GM12878 (cell line): Measurements from ENCODE around the gene SON.

Source experiments
- CBX5 ChIP-seq: sonication (generic); IDR thresholded peaks from 2 replicates; pipeline ENCODE4 v1.6.1; 2016; ENCODE audit warnings: low read depth, moderate library complexity, mild to moderate bottlenecking, inconsistent platforms
- CREM ChIP-seq: IDR thresholded peaks from 2 replicates; pipeline ENCODE4 v1.6.1; 2014; ENCODE audit warnings: antibody characterized with exemption, low read depth
- EED ChIP-seq: sonication (generic); IDR thresholded peaks from 2 replicates; pipeline ENCODE4 v1.6.1; 2016; ENCODE audit warnings: antibody characterized with exemption, low read depth
- EZH2 ChIP-seq: IDR thresholded peaks from 2 replicates; pipeline ENCODE4 v1.6.1; 2012; ENCODE audit warnings: low read depth, mild to moderate bottlenecking, control low read depth, inconsistent platforms, low read length, borderline replicate concordance; ENCODE audit not compliant: control insufficient read depth
- JUND ChIP-seq: IDR thresholded peaks from 2 replicates; pipeline ENCODE4 v1.6.1; 2012; ENCODE audit warnings: low read depth, mild to moderate bottlenecking, low read length, improper control_type of control experiment, moderate library complexity
- NR2F1 ChIP-seq: fragments of 450-650 bp; conservative IDR thresholded peaks from 2 replicates; pipeline ENCODE4 v1.6.1; 2017; ENCODE audit warnings: mild to moderate bottlenecking
- POLR2AphosphoS5 ChIP-seq: IDR thresholded peaks from 2 replicates; pipeline ENCODE4 v1.6.1; 2011; ENCODE audit warnings: mild to moderate bottlenecking, low read length, inconsistent platforms
- RAD21 ChIP-seq: IDR thresholded peaks from 2 replicates; pipeline ENCODE4 v1.6.1; 2011; ENCODE audit warnings: mild to moderate bottlenecking, low read depth, low read length, moderate library complexity; ENCODE audit not compliant: insufficient read depth
- TF ChIP-seq, protein P1 (sequence below), 3 experiments: IDR thresholded peaks in 2 of 3; conservative IDR thresholded peaks in 1 of 3; 2 replicates each; pipeline ENCODE4 v1.5.1; 2011; ENCODE audit warnings: low read depth in 3 of 3, low read length in 3 of 3, mild to moderate bottlenecking in 3 of 3, control low read depth in 2 of 3, moderate library complexity in 2 of 3, inconsistent platforms in 1 of 3, mixed read lengths in 1 of 3; ENCODE audit not compliant: control insufficient read depth in 2 of 3, insufficient read depth in 1 of 3; ENCODE audit errors: extremely low read depth in 1 of 3
- TF ChIP-seq, protein P2 (sequence below): IDR thresholded peaks from 2 replicates; pipeline ENCODE4 v1.6.1; 2012; ENCODE audit warnings: low read depth, low read length, improper control_type of control experiment

DNA sequence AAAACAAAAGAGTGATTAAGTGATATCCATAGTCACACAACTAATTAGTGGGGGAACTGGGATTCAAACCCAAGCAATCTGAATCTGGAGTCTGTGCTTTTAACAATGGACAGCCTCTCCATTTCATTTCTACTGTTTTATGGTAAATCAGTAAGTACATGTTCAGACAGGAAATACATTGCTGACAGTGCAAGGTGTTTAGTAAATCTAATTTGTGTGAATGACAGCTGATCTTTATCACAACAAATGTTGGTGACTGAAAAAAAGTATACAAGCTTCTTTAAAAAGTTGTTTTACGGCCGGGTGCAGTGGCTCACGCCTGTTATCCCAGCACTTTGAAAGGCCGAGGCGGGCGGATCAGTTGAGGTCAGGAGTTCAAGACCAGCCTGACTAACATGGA, 25.1 kb downstream of the SON start:
- TF ChIP-seq CBX5 = no peak
- TF ChIP-seq RAD21 = no peak
- TF ChIP-seq, protein P1, sequence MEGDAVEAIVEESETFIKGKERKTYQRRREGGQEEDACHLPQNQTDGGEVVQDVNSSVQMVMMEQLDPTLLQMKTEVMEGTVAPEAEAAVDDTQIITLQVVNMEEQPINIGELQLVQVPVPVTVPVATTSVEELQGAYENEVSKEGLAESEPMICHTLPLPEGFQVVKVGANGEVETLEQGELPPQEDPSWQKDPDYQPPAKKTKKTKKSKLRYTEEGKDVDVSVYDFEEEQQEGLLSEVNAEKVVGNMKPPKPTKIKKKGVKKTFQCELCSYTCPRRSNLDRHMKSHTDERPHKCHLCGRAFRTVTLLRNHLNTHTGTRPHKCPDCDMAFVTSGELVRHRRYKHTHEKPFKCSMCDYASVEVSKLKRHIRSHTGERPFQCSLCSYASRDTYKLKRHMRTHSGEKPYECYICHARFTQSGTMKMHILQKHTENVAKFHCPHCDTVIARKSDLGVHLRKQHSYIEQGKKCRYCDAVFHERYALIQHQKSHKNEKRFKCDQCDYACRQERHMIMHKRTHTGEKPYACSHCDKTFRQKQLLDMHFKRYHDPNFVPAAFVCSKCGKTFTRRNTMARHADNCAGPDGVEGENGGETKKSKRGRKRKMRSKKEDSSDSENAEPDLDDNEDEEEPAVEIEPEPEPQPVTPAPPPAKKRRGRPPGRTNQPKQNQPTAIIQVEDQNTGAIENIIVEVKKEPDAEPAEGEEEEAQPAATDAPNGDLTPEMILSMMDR (IDR thresholded peaks at IDR 0.05 in 2 of 3, conservative IDR thresholded peaks at IDR 0.05 in 1 of 3; ENCODE audit: control insufficient read depth in 2 of 3, extremely low read depth in 1 of 3, insufficient read depth in 1 of 3, low read depth in 3 of 3, low read length in 3 of 3) = no peak
- no peak for TF ChIP-seq POLR2AphosphoS5
- no peak for TF ChIP-seq EED
- no peak for TF ChIP-seq NR2F1
- TF ChIP-seq CREM = no peak
- TF ChIP-seq EZH2 = no peak
- no peak for TF ChIP-seq JUND
- TF ChIP-seq, protein P2, sequence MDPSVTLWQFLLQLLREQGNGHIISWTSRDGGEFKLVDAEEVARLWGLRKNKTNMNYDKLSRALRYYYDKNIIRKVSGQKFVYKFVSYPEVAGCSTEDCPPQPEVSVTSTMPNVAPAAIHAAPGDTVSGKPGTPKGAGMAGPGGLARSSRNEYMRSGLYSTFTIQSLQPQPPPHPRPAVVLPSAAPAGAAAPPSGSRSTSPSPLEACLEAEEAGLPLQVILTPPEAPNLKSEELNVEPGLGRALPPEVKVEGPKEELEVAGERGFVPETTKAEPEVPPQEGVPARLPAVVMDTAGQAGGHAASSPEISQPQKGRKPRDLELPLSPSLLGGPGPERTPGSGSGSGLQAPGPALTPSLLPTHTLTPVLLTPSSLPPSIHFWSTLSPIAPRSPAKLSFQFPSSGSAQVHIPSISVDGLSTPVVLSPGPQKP = no peak
